Nephron (organoid): Measurements from ENCODE around the gene CUX1.
A peak's percentile ranks its signal among the peaks of the same experiment; 100 is the strongest.

ENCODE experiments used
- H3K27ac Mint-ChIP-seq, 3 experiments: 2 replicates each; pipeline ENCODE4 v1.8.0; 2020; ENCODE audit warnings: mixed read lengths in 3 of 3, mild to moderate bottlenecking in 2 of 3, moderate library complexity in 1 of 3
- H3K27me3 Mint-ChIP-seq: 2 replicates; pipeline ENCODE4 v1.8.0; 2021; ENCODE audit warnings: low read depth, mild to moderate bottlenecking, moderate library complexity, mixed read lengths
- H3K36me3 Mint-ChIP-seq: 2 replicates; pipeline ENCODE4 v1.8.0; 2020; ENCODE audit warnings: low read depth, mixed read lengths
- H3K4me1 Mint-ChIP-seq: 2 replicates; pipeline ENCODE4 v1.8.0; 2020; ENCODE audit warnings: mixed read lengths
- H3K4me3 Mint-ChIP-seq, 3 experiments: 2 replicates each; pipeline ENCODE4 v1.8.0; 2020; ENCODE audit warnings: mild to moderate bottlenecking in 3 of 3, mixed read lengths in 3 of 3, moderate library complexity in 2 of 3
- H3K9me3 Mint-ChIP-seq: 2 replicates; pipeline ENCODE4 v1.8.0; 2020; ENCODE audit warnings: mixed read lengths
- CTCF ChIP-seq, 3 experiments: fragments of 200-600 bp; sonication (generic); IDR thresholded peaks; one replicate each; pipeline ENCODE4 v1.5.0; 2021; ENCODE audit warnings: antibody characterized with exemption in 3 of 3; ENCODE audit not compliant: unreplicated experiment in 3 of 3

Gene CUX1

GRCh38 chr7:102291916-102292267 is 474.5 kb downstream of the CUX1 start:
- no peak for TF ChIP-seq CTCF (IDR thresholded peaks at IDR 0.05; ENCODE audit: unreplicated experiment in 3 of 3)
- Mint-ChIP-seq H3K4me3 (peak overlapping the region; percentile 42 to 63 (median 62)), H3K9me3 (no peaks in the 10 kb centered on the region), H3K27ac (no peak overlapping the region), H3K27me3 (peaks cover 18% of the 10 kb centered on the region), H3K36me3 (no peaks in the 10 kb centered on the region), H3K4me1 (peaks cover 35% of the 10 kb centered on the region)

- peaks cover 41% of the 10 kb centered on the region for H3K4me1 Mint-ChIP-seq
- peaks cover 22% of the 10 kb centered on the region for H3K27me3 Mint-ChIP-seq
- no peaks in the 10 kb centered on the region for H3K36me3 Mint-ChIP-seq
- no peaks in the 10 kb centered on the region for H3K9me3 Mint-ChIP-seq
- TF ChIP-seq CTCF (IDR thresholded peaks at IDR 0.05; ENCODE audit: unreplicated experiment in 3 of 3) = no peak
- peak overlapping the region in 1 of 3 experiments; percentile 50 for H3K4me3 Mint-ChIP-seq
- H3K27ac Mint-ChIP-seq = no peak overlapping the region
These were observed 475.7 kb downstream of the CUX1 start for GRCh38 chr7:102292813-102293798.

- Mint-ChIP-seq H3K4me1 (peaks cover 38% of the 10 kb centered on the region), H3K27ac (no peak overlapping the region), H3K9me3 (no peaks in the 10 kb centered on the region), H3K27me3 (peaks cover 19% of the 10 kb centered on the region), H3K36me3 (no peaks in the 10 kb centered on the region), H3K4me3 (no peak overlapping the region)
- no peak for TF ChIP-seq CTCF (IDR thresholded peaks at IDR 0.05; ENCODE audit: unreplicated experiment in 3 of 3)
These were observed 477.2 kb downstream of the CUX1 start for GRCh38 chr7:102294589-102294988.

GRCh38 chr7:102295346-102296178 is 478.1 kb downstream of the CUX1 start:
- Mint-ChIP-seq H3K9me3 (no peaks in the 10 kb centered on the region), H3K36me3 (no peaks in the 10 kb centered on the region), H3K27me3 (peaks cover 14% of the 10 kb centered on the region), H3K4me1 (peaks cover 36% of the 10 kb centered on the region), H3K4me3 (peak overlapping the region in 1 of 3 experiments; percentile 29), H3K27ac (peak overlapping the region in 1 of 3 experiments; percentile 19)
- no peak for TF ChIP-seq CTCF (IDR thresholded peaks at IDR 0.05; ENCODE audit: unreplicated experiment in 3 of 3)

GRCh38 chr7:102296179-102296438 is 478.7 kb downstream of the CUX1 start:
- H3K27ac Mint-ChIP-seq = no peak overlapping the region
- no peak for TF ChIP-seq CTCF (IDR thresholded peaks at IDR 0.05; ENCODE audit: unreplicated experiment in 3 of 3)
- H3K36me3 Mint-ChIP-seq = no peaks in the 10 kb centered on the region
- H3K9me3 Mint-ChIP-seq = no peaks in the 10 kb centered on the region
- H3K27me3 Mint-ChIP-seq = peaks cover 14% of the 10 kb centered on the region
- no peak overlapping the region for H3K4me3 Mint-ChIP-seq
- peaks cover 34% of the 10 kb centered on the region for H3K4me1 Mint-ChIP-seq
